Right cardiac atrium (tissue), 5 donors: Measurements from ENCODE around the gene CLCNKB. TPM values are rescaled to one million over a fixed set of nuclear protein-coding genes. Genes with fewer than 3 reads are reported as not detected.
A peak's percentile ranks its signal among the peaks of the same experiment; 100 is the strongest.
"Not testable (repeated sequence)": the region's sequence is repeated elsewhere in the genome, so short reads cannot be mapped to it uniquely, and the experiment has no call there.

Experiments used
- ATAC-seq, 2 donors: fragments of 200-7000 bp; cut with Tn5 transposase; one replicate each; pipeline versions ENCODE4 v1.8.0 to v1.9.1; 2020; ENCODE audit warnings: moderate library complexity in 2 of 2, mild to moderate bottlenecking in 1 of 2
- DNase-seq, 3 donors: peaks; one replicate each; pipeline ENCODE4 v3.0.0-alpha.2; 2020
- H3K27ac ChIP-seq: one replicate; pipeline ENCODE4 v1.5.1; 2013; ENCODE audit warnings: mild to moderate bottlenecking, low read length, control low read depth, moderate library complexity
- H3K27me3 ChIP-seq: one replicate; pipeline ENCODE4 v1.6.1; 2013; ENCODE audit not compliant: control insufficient read depth, insufficient read depth
- H3K4me1 ChIP-seq: one replicate; pipeline ENCODE4 v1.6.1; 2013; ENCODE audit warnings: low read length; ENCODE audit not compliant: control insufficient read depth, insufficient read depth
- H3K4me3 ChIP-seq: one replicate; pipeline ENCODE4 v1.5.1; 2013; ENCODE audit warnings: low read length, control low read depth
- H3K9me3 ChIP-seq: one replicate; pipeline ENCODE4 v1.6.1; 2013; ENCODE audit warnings: low read length; ENCODE audit not compliant: control insufficient read depth
- WGBS: extraction: QIAGEN DNeasy Blood & Tissue Kit; methylation state at CpG from one replicate; pipeline ENCODE4 v1.1.7; 2013; 5-methylcytosine and 5-hydroxymethylcytosine counted together
- intact Hi-C, 4 donors: fragments of 100-400 bp; cut with DNase I; formaldehyde crosslinking; loops; one replicate each; pipeline versions ENCODE4 v1.11.0 to v1.14.0; 2022 to 2023
- polyA plus RNA-seq: library from polyadenylated mRNA; stranded (reverse); fragments of 200-250 nt; gene quantifications from one replicate; pipeline ENCODE4 v1.2.3, GENCODE V29; 2013
- total RNA-seq, 4 donors: library from RNA; stranded (reverse); fragmentation: NEBNext Ultra II Directional; extraction: Animal tissue kit (Norgen Biotek cat#: 25700); gene quantifications; one replicate each; pipeline ENCODE4 v1.2.1, GENCODE V29; 2021
- donor health status: healthy with polysubstance abuse.
- donor health status: DM: no; HTN: yes; CAD: no.
- donor health status: DM: no; HTN: no; CAD: no.
- donor health status: DM: no; HTN: yes; CAD: no; lungs with severe emphysema.
- donor health status: DM: yes; HTN: yes; CAD: no.

Gene CLCNKB
- total and polyA plus RNA-seq, 5 donors, result 1.9 to 4.7 (median 3.6) TPM

DNA sequence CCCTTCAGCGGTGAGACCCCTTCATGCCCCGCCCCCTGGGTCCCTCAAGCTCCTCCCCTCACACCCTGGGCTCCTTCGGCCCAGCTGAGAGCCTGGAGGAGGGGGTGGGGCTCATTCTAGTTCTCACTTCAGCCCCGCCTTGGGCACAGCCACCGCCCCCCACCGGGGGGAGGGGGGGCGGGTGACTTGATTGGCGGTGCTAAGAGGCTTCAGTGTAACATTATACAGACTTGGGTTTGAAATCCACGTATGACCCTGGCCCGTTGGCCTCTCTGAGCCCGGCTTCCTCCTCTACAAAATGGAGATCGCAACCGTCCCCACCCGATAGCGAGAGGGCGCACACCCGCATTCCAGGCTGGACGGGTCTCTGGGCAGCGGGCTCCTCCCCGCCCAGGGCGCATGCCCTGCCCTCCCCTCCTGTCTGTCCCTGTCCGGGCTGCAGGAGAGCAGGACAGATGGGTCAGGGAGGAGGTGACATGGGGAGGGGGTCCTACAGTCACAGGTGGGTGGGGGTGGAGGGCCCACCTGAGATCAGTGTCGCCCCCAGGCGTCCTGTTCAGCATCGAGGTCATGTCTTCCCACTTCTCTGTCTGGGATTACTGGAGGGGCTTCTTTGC, 5.1 kb downstream of the CLCNKB start:
- ATAC-seq (peak; percentile 68 to 75), DNase-seq (peak; percentile 67 to 88 (median 86))
- H3K4me1 ChIP-seq, result no peaks in the 10 kb centered on the region
- peak overlapping the region; percentile 1 for H3K4me3 ChIP-seq
- 2% methylated on average over 25 of the region's 25 CpGs for WGBS
- H3K27ac ChIP-seq, result no peak overlapping the region
- no peaks in the 10 kb centered on the region for H3K27me3 ChIP-seq
- no peaks in the 10 kb centered on the region for H3K9me3 ChIP-seq
- intact Hi-C loops, result no loop called here

DNA sequence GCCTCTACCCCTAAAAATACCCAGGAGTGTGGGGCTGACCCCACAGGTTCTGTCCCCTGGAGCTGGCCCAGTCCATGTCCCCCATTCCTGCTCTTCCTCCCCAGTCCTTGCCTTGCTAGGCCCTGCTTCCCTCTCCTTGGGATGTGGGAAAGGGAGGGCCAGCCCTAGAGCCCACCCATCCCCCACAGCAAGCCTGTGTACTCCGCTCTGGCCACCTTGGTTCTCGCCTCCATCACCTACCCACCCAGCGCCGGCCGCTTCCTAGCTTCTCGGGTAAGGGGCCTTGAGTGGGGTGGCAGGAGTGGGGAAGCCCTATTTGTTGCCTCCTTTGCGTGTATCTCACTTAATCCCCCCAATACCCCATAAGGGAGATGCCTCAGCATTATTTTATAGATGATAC, 6.7 kb downstream of the CLCNKB start:
- Histone ChIP-seq H3K4me3 (no peak overlapping the region), H3K9me3 (no peaks in the 10 kb centered on the region), H3K4me1 (no peaks in the 10 kb centered on the region), H3K27ac (no peak overlapping the region), H3K27me3 (no peaks in the 10 kb centered on the region)
- intact Hi-C loops, result loop anchor here in 2 of 4 donors (5.0 kb wide), 2 partner anchors 38 to 258 kb away; no protein-coding TSS in a partner anchor
- 75% methylated on average over 7 of the region's 7 CpGs for WGBS
- DNase-seq (no peak), ATAC-seq (no peak)

DNA sequence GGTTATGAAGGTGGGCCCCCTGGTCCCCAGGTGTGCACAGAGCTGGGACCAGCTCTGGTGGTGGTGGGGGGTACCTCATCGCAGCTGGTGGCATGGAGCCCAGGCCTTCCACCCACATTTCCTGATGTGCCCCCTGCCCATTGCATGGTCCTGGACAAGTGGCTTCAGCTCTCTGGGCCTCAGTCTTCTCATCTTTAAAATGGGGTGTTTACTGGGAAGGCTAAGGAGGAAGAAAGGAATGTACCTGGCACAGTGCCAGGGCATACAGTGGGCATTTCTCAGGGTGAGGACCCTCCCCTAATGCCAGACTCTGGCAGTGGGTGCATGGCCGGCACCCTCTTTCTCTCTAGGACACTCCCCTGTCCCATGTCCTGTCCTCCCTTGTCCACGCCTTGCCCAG, 7.5 kb downstream of the CLCNKB start:
- H3K4me1 ChIP-seq, result no peaks in the 10 kb centered on the region
- ATAC-seq, result no peak
- no peaks in the 10 kb centered on the region for H3K9me3 ChIP-seq
- no peak overlapping the region for H3K4me3 ChIP-seq
- intact Hi-C loops, result loop anchor here in 2 of 4 donors (5.0 kb wide), 2 partner anchors 39 to 259 kb away; no protein-coding TSS in a partner anchor
- no peak for DNase-seq
- no peaks in the 10 kb centered on the region for H3K27me3 ChIP-seq
- WGBS, result 89% methylated on average over 3 of the region's 3 CpGs
- H3K27ac ChIP-seq, result no peak overlapping the region

DNA sequence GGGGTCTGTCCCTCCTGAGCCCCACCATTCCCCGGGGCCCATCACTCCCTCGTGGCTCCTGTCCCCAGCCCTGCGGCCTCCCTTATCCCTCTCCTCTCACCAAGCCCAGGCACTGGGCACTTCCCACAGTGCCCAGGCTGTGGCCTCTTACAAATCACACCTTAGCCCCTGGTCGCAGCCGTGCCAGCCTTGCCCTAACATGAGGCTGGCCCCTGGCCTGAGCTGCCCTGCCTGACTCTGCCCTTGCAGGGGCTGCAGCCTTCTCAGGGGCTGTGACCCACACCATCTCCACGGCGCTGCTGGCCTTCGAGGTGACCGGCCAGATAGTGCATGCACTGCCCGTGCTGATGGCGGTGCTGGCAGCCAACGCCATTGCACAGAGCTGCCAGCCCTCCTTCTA, 8.4 kb downstream of the CLCNKB start:
- not testable (repeated sequence) for DNase-seq, ATAC-seq, H3K27ac ChIP-seq, H3K4me3 ChIP-seq, H3K9me3 ChIP-seq, H3K27me3 ChIP-seq, H3K4me1 ChIP-seq
- 80% methylated on average over 12 of the region's 12 CpGs for WGBS
- intact Hi-C loops, result loop anchor here in 2 of 4 donors (5.0 kb wide), 2 partner anchors 40 to 260 kb away; no protein-coding TSS in a partner anchor

DNA sequence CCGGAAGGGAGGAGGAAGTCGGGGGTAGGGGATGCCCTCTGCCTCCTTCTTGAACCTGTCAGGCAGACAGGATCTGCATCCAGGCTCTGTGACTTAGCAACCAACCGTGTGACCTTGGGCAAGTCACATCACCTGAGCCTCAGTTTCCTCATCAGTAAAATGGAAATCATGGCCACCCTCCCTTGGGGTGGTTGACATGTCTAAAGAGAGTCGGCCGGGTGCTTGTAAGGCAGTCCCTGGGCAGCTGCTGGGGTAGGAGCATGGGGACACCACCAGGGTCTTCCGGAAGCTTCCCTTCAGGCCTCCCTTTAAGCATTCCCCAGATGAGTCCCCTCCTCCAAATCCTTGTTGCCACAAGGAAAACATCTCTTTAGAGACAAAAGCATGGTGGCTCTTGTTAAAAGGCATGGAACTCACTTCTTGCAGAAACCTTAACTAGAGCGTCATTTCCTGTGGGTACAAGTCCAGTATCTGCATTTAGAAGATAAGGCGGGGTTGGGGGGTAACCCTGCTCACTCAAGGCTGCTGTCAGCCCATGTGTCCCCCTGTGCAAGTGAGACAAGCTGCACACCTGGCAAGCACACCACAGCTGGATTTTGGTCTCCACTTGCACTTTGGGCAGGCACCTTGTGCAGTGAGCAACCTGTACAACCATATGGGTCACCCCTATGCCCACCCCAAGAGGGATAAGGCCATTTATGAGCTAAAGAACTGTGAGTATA, 10.4 kb downstream of the CLCNKB start:
- Histone ChIP-seq H3K4me3 (no peak overlapping the region), H3K27ac (no peak overlapping the region), H3K27me3 (no peaks in the 10 kb centered on the region), H3K4me1 (no peaks in the 10 kb centered on the region), H3K9me3 (no peaks in the 10 kb centered on the region)
- no peak for ATAC-seq
- WGBS, result 78% methylated on average over 8 of the region's 8 CpGs
- no peak for DNase-seq
- intact Hi-C loops, result loop anchor here in 2 of 4 donors (2.0 to 5.0 kb wide), 3 partner anchors 42 to 262 kb away; no protein-coding TSS in a partner anchor

DNA sequence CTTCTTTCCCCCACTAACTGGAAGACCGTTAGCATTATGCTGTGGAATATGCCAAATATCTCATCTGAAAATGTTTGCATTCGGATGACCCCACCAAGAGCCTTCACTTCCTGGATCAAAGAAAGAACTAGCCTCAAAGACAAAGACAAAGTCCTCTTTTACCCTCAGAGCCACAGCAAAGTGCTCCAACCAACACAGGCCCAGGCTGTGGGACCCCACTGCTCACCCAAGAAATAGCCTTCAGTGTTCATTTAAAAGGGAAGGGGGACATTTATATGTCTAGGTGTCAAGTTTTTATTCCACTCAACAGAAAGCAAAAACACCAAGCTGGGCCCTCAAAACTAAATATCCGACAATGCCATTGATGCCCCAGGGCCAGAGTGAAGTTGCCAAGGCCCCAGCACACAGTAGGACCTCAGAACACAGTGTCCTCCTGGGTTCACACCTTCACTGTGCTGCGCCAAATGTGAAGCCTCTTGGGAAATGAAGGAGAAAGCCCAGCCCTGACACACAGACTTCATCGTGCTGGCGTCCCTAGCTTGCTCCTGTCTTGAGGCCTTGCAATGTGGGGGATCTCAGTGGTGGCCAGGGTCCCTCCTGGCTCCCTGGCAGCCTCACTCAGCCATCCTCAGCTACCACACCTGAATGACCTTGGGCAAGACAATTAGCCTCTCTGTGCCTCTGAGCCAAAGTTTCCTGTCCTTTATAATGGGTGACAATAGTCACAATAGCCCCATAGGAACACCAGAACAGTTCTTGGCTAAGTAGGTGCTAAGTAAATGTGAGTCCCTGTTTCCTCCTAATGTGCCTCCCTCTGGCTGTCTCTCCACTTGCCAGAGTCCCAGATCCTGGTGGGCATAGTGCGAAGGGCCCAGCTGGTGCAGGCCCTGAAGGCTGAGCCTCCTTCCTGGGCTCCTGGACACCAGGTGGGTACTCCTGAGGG, 11.3 kb downstream of the CLCNKB start:
- Histone ChIP-seq H3K27me3 (no peaks in the 10 kb centered on the region), H3K27ac (no peak overlapping the region), H3K4me1 (no peaks in the 10 kb centered on the region), H3K4me3 (no peak overlapping the region), H3K9me3 (no peaks in the 10 kb centered on the region)
- ATAC-seq, result no peak
- 82% methylated on average over 7 of the region's 7 CpGs for WGBS
- intact Hi-C loops, result loop anchor here (2.0 to 5.0 kb wide), 4 partner anchors 43 to 263 kb away; no protein-coding TSS in a partner anchor
- no peak for DNase-seq

DNA sequence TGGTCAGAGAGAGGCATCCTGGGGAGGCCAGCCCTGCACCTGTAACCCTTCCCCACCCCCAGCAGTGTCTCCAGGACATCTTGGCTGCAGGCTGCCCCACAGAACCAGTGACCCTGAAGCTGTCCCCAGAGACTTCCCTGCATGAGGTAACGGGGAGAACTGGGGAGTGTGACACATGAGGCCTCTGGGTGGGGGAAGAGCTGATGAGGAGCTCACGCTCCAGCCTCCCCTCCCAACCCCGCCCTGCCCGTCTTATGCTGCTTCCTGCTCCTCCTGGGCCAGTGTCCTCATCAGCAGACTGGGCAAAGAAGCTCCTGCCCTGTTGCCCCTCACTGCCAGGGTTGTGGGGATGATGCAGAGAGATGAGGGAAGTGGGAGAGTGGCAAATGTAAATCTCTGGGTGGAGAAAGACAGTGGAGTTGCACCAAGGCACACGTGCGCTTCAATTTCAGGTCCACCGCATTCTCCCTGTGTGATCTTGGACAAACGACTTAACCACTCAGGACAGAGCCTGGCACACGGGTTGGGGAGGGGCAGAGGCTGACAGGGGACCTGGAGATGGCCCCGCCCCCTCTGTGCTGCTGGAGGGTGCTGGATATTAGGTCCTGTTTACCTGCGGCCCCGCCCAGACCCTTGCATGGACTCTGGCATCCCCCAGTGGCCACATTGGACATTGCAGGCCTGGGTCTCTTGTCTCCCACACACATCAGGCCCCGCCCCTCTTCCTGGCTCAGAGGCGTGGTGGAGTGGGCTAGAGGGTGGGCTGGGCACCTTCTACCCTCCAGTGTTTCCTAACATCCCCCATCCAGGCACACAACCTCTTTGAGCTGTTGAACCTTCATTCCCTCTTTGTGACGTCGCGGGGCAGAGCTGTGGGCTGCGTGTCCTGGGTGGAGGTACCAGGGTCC, 12.3 kb downstream of the CLCNKB start:
- ATAC-seq, result peak; percentile 62 to 78
- Histone ChIP-seq H3K27ac (no peak overlapping the region), H3K4me1 (no peaks in the 10 kb centered on the region), H3K27me3 (no peaks in the 10 kb centered on the region), H3K4me3 (no peak overlapping the region), H3K9me3 (no peaks in the 10 kb centered on the region)
- 32% methylated on average over 18 of the region's 18 CpGs for WGBS
- DNase-seq, result peak; percentile 84 to 94 (median 91)
- intact Hi-C loops, result loop anchor here in 3 of 4 donors (2.0 to 5.0 kb wide), 2 partner anchors 47 to 49 kb away; no protein-coding TSS in a partner anchor

DNA sequence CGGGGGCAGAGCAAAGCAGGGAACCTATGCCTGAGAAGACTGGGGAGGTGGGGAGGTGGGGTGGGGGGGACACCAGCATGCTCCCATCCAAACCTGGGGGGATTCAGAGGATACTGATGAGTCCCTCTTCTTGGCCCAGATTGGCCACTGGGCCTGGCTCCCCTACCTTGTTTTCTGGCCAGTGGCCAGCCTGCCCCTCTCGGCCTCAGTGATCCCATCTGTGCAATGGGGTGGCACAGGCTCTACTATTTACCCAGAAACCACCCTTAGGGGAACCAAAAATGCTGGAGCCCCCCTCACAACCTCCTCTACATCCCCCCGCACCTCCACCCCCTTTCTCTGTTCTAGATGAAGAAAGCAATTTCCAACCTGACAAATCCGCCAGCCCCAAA, 12.9 kb downstream of the CLCNKB start:
- not testable (repeated sequence) for ATAC-seq, H3K4me3 ChIP-seq, DNase-seq, H3K27me3 ChIP-seq, H3K4me1 ChIP-seq, H3K9me3 ChIP-seq, H3K27ac ChIP-seq
- WGBS, result 50% methylated on average over 4 of the region's 4 CpGs
- intact Hi-C loops, result loop anchor here in 2 of 4 donors (5.0 kb wide), 1 partner anchor 49 kb away; no protein-coding TSS in a partner anchor

DNA sequence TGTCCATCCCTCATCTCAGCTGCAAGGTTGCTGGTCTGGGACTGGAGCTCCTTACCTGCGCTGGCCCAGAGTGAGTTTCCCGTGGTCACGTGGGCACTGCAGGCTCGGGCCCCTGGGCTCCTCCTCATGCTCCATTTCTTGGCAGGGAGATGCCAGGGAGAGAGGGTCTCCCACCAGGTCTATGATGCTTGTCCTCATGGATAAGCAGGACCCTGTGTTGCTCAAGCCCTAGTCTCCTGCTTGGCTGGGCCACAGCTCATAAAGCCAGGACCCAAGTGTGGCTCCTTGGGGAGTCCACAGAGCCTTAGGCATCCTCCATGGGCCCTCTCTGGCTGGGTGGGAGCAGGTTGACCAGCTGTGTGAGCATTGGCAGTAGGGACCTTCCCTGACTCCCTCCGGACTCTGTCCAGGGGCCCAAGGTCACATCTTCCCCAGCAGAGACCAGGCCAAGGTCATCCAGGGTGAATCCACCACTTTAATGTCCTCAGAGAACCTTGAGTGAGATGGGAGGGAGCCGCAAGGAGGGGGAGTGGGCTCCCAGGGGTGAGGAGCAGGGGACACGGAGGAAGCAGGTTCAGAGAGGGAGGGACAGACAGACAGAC, 13.8 kb downstream of the CLCNKB start:
- not testable (repeated sequence) for H3K27ac ChIP-seq, H3K27me3 ChIP-seq, DNase-seq, H3K4me3 ChIP-seq, H3K4me1 ChIP-seq, ATAC-seq, H3K9me3 ChIP-seq
- WGBS, result 79% methylated on average over 7 of the region's 7 CpGs
- intact Hi-C loops, result loop anchor here in 2 of 4 donors (5.0 kb wide), 1 partner anchor 50 kb away; no protein-coding TSS in a partner anchor
